ENCODE results near the gene ZNF648.

GRCh38 chr1:182087304-182087703 is 25.8 kb upstream of the ZNF648 start:
- no peak for TF ChIP-seq EZH2 (IDR thresholded peaks at IDR 0.05; ENCODE audit: low read length, missing control alignments)
- TF ChIP-seq CTCF (conservative IDR thresholded peaks at IDR 0.05 in 1 of 2, IDR thresholded peaks at IDR 0.05 in 1 of 2; ENCODE audit: low read depth in 1 of 2, low read length in 2 of 2) = no peak

Data from fibroblast of lung (primary cell).